SK-N-SH (cell line): ENCODE data around the gene SMO. TPM values are rescaled to one million over a fixed set of nuclear protein-coding genes. Genes with fewer than 3 reads are reported as not detected.

Experiments used
- CTCF ChIA-PET: fragments of 300-600, 350-600 bp; formaldehyde crosslinking; extraction: SDS; loops from one replicate; lab custom pipeline; 2021; lab: Yijun Ruan, JAX
- POLR2A ChIA-PET: fragments of 350-600 bp; sonication (Branson Sonifier 250); formaldehyde crosslinking; extraction: SDS; loops from one replicate; lab custom pipeline; 2020; ENCODE audit warnings: antibody characterized with exemption, inconsistent platforms; lab: Yijun Ruan, JAX
- DNase-seq: peaks from one replicate; pipeline ENCODE4 v3.0.0; 2012
- H2AFZ ChIP-seq: fragments of 200-600 bp; sonication (generic); 2 replicates; pipeline ENCODE4 v1.8.1; 2016; ENCODE audit warnings: antibody characterized with exemption, mild to moderate bottlenecking, low read depth
- H3F3A ChIP-seq: fragments of 200-600 bp; sonication (generic); replicated peaks from 2 replicates; pipeline ENCODE3; 2016; ENCODE audit warnings: antibody characterized with exemption, mild to moderate bottlenecking; ENCODE audit not compliant: insufficient read depth
- H3K27ac ChIP-seq, 2 experiments: fragments of 200-500 bp in 1 of 2; fragments of 200-600 bp in 1 of 2; sonication (Bioruptor generic) in 1 of 2; sonication (generic), shearing (Covaris generic) in 1 of 2; 2 replicates each; pipeline versions ENCODE4 v1.5.1 to v1.6.1; 2014 to 2016; ENCODE audit warnings: low read depth in 2 of 2, inconsistent platforms in 1 of 2, low read length in 1 of 2, mild to moderate bottlenecking in 1 of 2, mixed read lengths in 1 of 2
- H3K27me3 ChIP-seq: fragments of 200-600 bp; sonication (generic), shearing (Covaris generic); 2 replicates; pipeline ENCODE4 v1.6.1; 2016; ENCODE audit warnings: mixed run types; ENCODE audit not compliant: insufficient read depth
- H3K36me3 ChIP-seq, 2 experiments: fragments of 200-500 bp in 1 of 2; fragments of 200-600 bp in 1 of 2; sonication (Bioruptor generic) in 1 of 2; sonication (generic) in 1 of 2; replicated peaks in 1 of 2; 2 replicates each; pipeline versions ENCODE3 to v1.5.1; 2014 to 2016; ENCODE audit warnings: low read length in 1 of 2, mild to moderate bottlenecking in 1 of 2; ENCODE audit not compliant: insufficient read depth in 2 of 2, control insufficient read depth in 1 of 2
- H3K4me1 ChIP-seq, 2 experiments: fragments of 200-500 bp in 1 of 2; fragments of 200-600 bp in 1 of 2; sonication (Bioruptor generic) in 1 of 2; sonication (generic), shearing (Covaris generic) in 1 of 2; 2 replicates each; pipeline versions ENCODE4 v1.5.1 to v1.6.1; 2014 to 2016; ENCODE audit warnings: low read depth in 1 of 2, low read length in 1 of 2, mixed run types in 1 of 2; ENCODE audit not compliant: insufficient read depth in 2 of 2, control insufficient read depth in 1 of 2
- H3K4me2 ChIP-seq: fragments of 200-600 bp; sonication (generic), shearing (Covaris generic); 2 replicates; pipeline ENCODE4 v1.6.1; 2017; ENCODE audit warnings: mixed run types
- H3K4me3 ChIP-seq, 2 experiments: fragments of 200-500 bp in 1 of 2; fragments of 200-600 bp in 1 of 2; sonication (Bioruptor generic) in 1 of 2; sonication (generic), shearing (Covaris generic) in 1 of 2; 2 replicates each; pipeline versions ENCODE4 v1.5.1 to v1.8.1; 2014 to 2016; ENCODE audit warnings: low read depth in 2 of 2, inconsistent platforms in 1 of 2, low read length in 1 of 2, mild to moderate bottlenecking in 1 of 2, mixed read lengths in 1 of 2, moderate library complexity in 1 of 2
- H3K79me2 ChIP-seq: fragments of 200-600 bp; sonication (generic); 2 replicates; pipeline ENCODE4 v1.8.1; 2017; ENCODE audit warnings: mild to moderate bottlenecking; ENCODE audit not compliant: insufficient read depth
- H3K9ac ChIP-seq: fragments of 200-600 bp; sonication (generic); 2 replicates; pipeline ENCODE4 v1.6.1; 2017; ENCODE audit warnings: mixed run types
- H3K9me2 ChIP-seq: fragments of 200-600 bp; sonication (generic); 2 replicates; pipeline ENCODE4 v1.6.1; 2017; ENCODE audit warnings: mixed run types
- H3K9me3 ChIP-seq: fragments of 200-600 bp; sonication (generic); 2 replicates; pipeline ENCODE4 v1.6.1; 2017; ENCODE audit warnings: mixed run types, mild to moderate bottlenecking, moderate library complexity
- H4K20me1 ChIP-seq: fragments of 200-600 bp; sonication (generic); 2 replicates; pipeline ENCODE4 v1.6.1; 2017; ENCODE audit warnings: mild to moderate bottlenecking, mixed run types; ENCODE audit not compliant: insufficient read depth
- CHD2 ChIP-seq: fragments of 150-350 bp; IDR thresholded peaks from 2 replicates; pipeline ENCODE4 v1.6.1; 2018; ENCODE audit warnings: low read length; ENCODE audit not compliant: partially characterized antibody
- EP300 ChIP-seq, 2 experiments: IDR thresholded peaks; 2 replicates each; pipeline versions ENCODE4 v1.4.0 to v1.6.1; 2012; ENCODE audit warnings: borderline replicate concordance in 1 of 2, low read depth in 1 of 2, low read length in 1 of 2
- EZH2phosphoT487 ChIP-seq: fragments of 200-600 bp; sonication (generic); IDR thresholded peaks from 2 replicates; pipeline ENCODE4 v1.6.1; 2017; ENCODE audit warnings: low read depth, mixed run types, mild to moderate bottlenecking, antibody characterized with exemption, moderate library complexity, borderline replicate concordance
- FOSL2 ChIP-seq: IDR thresholded peaks from 2 replicates; pipeline ENCODE4 v1.4.0; 2012; ENCODE audit warnings: low read depth, mild to moderate bottlenecking, moderate library complexity, borderline replicate concordance
- FOXJ3 ChIP-seq: sonication (generic); formaldehyde crosslinking; IDR thresholded peaks from 2 replicates; pipeline ENCODE4 v1.5.1; 2020; ENCODE audit warnings: mild to moderate bottlenecking, missing genetic modification reagents
- FOXM1 ChIP-seq: IDR thresholded peaks from 2 replicates; pipeline ENCODE4 v1.4.0; 2012; ENCODE audit warnings: low read depth, mild to moderate bottlenecking
- GABPA ChIP-seq: IDR thresholded peaks from 2 replicates; pipeline ENCODE4 v1.4.0; 2012; ENCODE audit warnings: low read depth, mild to moderate bottlenecking
- MAX ChIP-seq: IDR thresholded peaks from 2 replicates; pipeline ENCODE4 v1.4.0; 2012; ENCODE audit warnings: low read depth
- MEF2A ChIP-seq: IDR thresholded peaks from 2 replicates; pipeline ENCODE4 v1.4.0; 2012; ENCODE audit warnings: low read depth, borderline replicate concordance
- MXI1 ChIP-seq: IDR thresholded peaks from 2 replicates; pipeline ENCODE4 v1.6.1; 2012; ENCODE audit warnings: mild to moderate bottlenecking, low read depth, low read length, improper control_type of control experiment
- NFIC ChIP-seq: IDR thresholded peaks from 2 replicates; pipeline ENCODE4 v1.4.0; 2012; ENCODE audit warnings: borderline replicate concordance
- NRF1 ChIP-seq: IDR thresholded peaks from 2 replicates; pipeline ENCODE4 v1.6.1; 2012; ENCODE audit warnings: low read depth, mild to moderate bottlenecking, low read length
- RAD21 ChIP-seq: IDR thresholded peaks from 2 replicates; pipeline ENCODE4 v1.6.1; 2012; ENCODE audit warnings: mild to moderate bottlenecking, low read length
- RCOR1 ChIP-seq: fragments of 150-350 bp; IDR thresholded peaks from 2 replicates; pipeline ENCODE4 v1.6.1; 2017; ENCODE audit warnings: antibody characterized with exemption, low read length
- REST ChIP-seq: IDR thresholded peaks from 2 replicates; pipeline ENCODE4 v1.6.1; 2012; ENCODE audit warnings: mild to moderate bottlenecking, low read depth, low read length, moderate library complexity
- RFX5 ChIP-seq: IDR thresholded peaks from 2 replicates; pipeline ENCODE4 v1.6.1; 2012; ENCODE audit warnings: mild to moderate bottlenecking, improper control_type of control experiment, low read length
- SMC3 ChIP-seq: IDR thresholded peaks from 2 replicates; pipeline ENCODE4 v1.6.1; 2012; ENCODE audit warnings: low read depth, low read length, improper control_type of control experiment
- TAF1 ChIP-seq: IDR thresholded peaks from 2 replicates; pipeline ENCODE4 v1.6.1; 2012; ENCODE audit warnings: low read depth, mild to moderate bottlenecking, low read length, moderate library complexity, borderline replicate concordance
- TCF12 ChIP-seq: IDR thresholded peaks from 2 replicates; pipeline ENCODE4 v1.4.0; 2012
- TEAD4 ChIP-seq: IDR thresholded peaks from 2 replicates; pipeline ENCODE4 v1.4.0; 2012; ENCODE audit warnings: mild to moderate bottlenecking, borderline replicate concordance; ENCODE audit not compliant: insufficient read depth
- USF1 ChIP-seq: IDR thresholded peaks from 2 replicates; pipeline ENCODE4 v1.4.0; 2012; ENCODE audit warnings: low read depth, borderline replicate concordance
- ZBTB33 ChIP-seq: IDR thresholded peaks from 2 replicates; pipeline ENCODE4 v1.4.0; 2012; ENCODE audit warnings: low read depth, borderline replicate concordance
- WGBS: methylation state at CpG from one replicate; pipeline ENCODE4 v1.1.6; 2017; ENCODE audit warnings: low lambda C conversion rate; 5-methylcytosine and 5-hydroxymethylcytosine counted together
- polyA plus RNA-seq, 3 experiments: library from polyadenylated mRNA; depleted of rRNA; stranded (reverse); fragments of >200 nt; gene quantifications; 2 replicates each; pipeline ENCODE4 v1.2.3, GENCODE V29; 2012
- TF ChIP-seq, protein P1 (sequence below): fragments of 200-600 bp; sonication (generic); IDR thresholded peaks from 2 replicates; pipeline ENCODE4 v1.6.1; 2017; ENCODE audit warnings: antibody characterized with exemption, mild to moderate bottlenecking, moderate library complexity

The SMO gene
- polyA plus RNA-seq, 1 of the 3 experiments (the other 2 are of a cell fraction): 37.0 TPM

GRCh38 chr7:129224251-129225205 is 36.1 kb downstream of the SMO start, which contains the start of gene AHCYL2:
Gene AHCYL2 (plus strand): TSS chr7:129225030.
- WGBS: under 1% methylated on average over 56 of the region's 63 CpGs
- CTCF ChIA-PET: interaction anchor here (1.0 to 8.6 kb wide), 12 partner anchors 10 to 419 kb away, joined by 3 to 363 read pairs (median 4); no protein-coding TSS in a partner anchor
- Histone ChIP-seq H4K20me1 (no peaks in the 10 kb centered on the region), H3K79me2 (peaks cover 28% of the 10 kb centered on the region), H3F3A (peaks cover 7% of the 10 kb centered on the region), H3K36me3 (no peaks in the 10 kb centered on the region), H3K4me1 (peaks cover 0 to 6% of the 10 kb centered on the region in 2 experiments; a peak in 3 of 4 replicates), H3K9ac (peak within 1 kb of the TSS; percentile 74), H2AFZ (peak within 1 kb of the TSS; percentile 93), H3K4me2 (peak within 1 kb of the TSS; percentile 76), H3K9me3 (no peaks in the 10 kb centered on the region), H3K27ac (peak within 1 kb of the TSS; percentile 95), H3K4me3 (peak within 1 kb of the TSS; percentile 68 to 76), H3K27me3 (no peaks in the 10 kb centered on the region), H3K9me2 (no peaks in the 10 kb centered on the region)
- POLR2A ChIA-PET: interaction anchor here (1.0 kb wide), 1 partner anchor 11 kb away, joined by 3 read pairs; no protein-coding TSS in a partner anchor
- peak; percentile 99 for DNase-seq
- TF ChIP-seq GABPA (peak; percentile 79; the same call in 1 of the 2 replicates), FOXJ3 (CRISPR knock-in tag) (no peak), ZBTB33 (peak; percentile 93), EZH2phosphoT487 (no peak), MXI1 (peak; percentile 95), RFX5 (no peak), TAF1 (peak; percentile 48; the same call in 1 of the 2 replicates), REST (0 out of 2 replicates have a peak, but pooled peaks have one; percentile 16), USF1 (peak; percentile 97), TCF12 (no peak), RAD21 (no peak), MAX (peak; percentile 95), EP300 (IDR thresholded peaks at IDR 0.05; ENCODE audit: borderline replicate concordance in 1 of 2, low read depth in 1 of 2, low read length in 1 of 2) (no peak; a peak in 1 of 4 replicates), NRF1 (peak; percentile 62), FOSL2 (no peak), SMC3 (no peak), RCOR1 (no peak), TEAD4 (no peak), FOXM1 (no peak), NFIC (no peak; the same call in 1 of the 2 replicates), MEF2A (no peak; the same call in 1 of the 2 replicates), CHD2 (peak; percentile 97)
- TF ChIP-seq, protein P1, sequence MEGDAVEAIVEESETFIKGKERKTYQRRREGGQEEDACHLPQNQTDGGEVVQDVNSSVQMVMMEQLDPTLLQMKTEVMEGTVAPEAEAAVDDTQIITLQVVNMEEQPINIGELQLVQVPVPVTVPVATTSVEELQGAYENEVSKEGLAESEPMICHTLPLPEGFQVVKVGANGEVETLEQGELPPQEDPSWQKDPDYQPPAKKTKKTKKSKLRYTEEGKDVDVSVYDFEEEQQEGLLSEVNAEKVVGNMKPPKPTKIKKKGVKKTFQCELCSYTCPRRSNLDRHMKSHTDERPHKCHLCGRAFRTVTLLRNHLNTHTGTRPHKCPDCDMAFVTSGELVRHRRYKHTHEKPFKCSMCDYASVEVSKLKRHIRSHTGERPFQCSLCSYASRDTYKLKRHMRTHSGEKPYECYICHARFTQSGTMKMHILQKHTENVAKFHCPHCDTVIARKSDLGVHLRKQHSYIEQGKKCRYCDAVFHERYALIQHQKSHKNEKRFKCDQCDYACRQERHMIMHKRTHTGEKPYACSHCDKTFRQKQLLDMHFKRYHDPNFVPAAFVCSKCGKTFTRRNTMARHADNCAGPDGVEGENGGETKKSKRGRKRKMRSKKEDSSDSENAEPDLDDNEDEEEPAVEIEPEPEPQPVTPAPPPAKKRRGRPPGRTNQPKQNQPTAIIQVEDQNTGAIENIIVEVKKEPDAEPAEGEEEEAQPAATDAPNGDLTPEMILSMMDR: no peak
